ENCODE data around the gene SORBS1.

Gene SORBS1

GRCh38 chr10:95285556-95285955 lies 275.6 kb downstream of the SORBS1 start:
- Histone ChIP-seq H3K36me3 (no peaks in the 10 kb centered on the region), H3K4me3 (no peak overlapping the region), H3K27me3 (no peaks in the 10 kb centered on the region), H3K4me1 (peaks cover 0 to 83% (median 39%) of the 10 kb centered on the region in 4 donors), H3K27ac (peak overlapping the region; percentile 93 to 94), H3K9me3 (no peaks in the 10 kb centered on the region)
- intact Hi-C loops (cut with DNase I; ENCODE audit: low total_unique reads) = loop anchor here (10.0 kb wide), 1 partner anchor 319 kb away; no protein-coding TSS in a partner anchor
- DNase-seq = no peak
- no peak for TF ChIP-seq CTCF (IDR thresholded peaks at IDR 0.05)

GRCh38 chr10:95284807-95285206 lies 276.4 kb downstream of the SORBS1 start:
- Histone ChIP-seq H3K4me3 (no peak overlapping the region), H3K36me3 (no peaks in the 10 kb centered on the region), H3K27me3 (no peaks in the 10 kb centered on the region), H3K9me3 (no peaks in the 10 kb centered on the region), H3K27ac (peak overlapping the region; percentile 93 to 94), H3K4me1 (peaks cover 0 to 91% (median 46%) of the 10 kb centered on the region in 4 donors)
- intact Hi-C loops (cut with DNase I; ENCODE audit: low total_unique reads) = loop anchor here (10.0 kb wide), 1 partner anchor 320 kb away; no protein-coding TSS in a partner anchor
- TF ChIP-seq CTCF (IDR thresholded peaks at IDR 0.05) = no peak
- DNase-seq = no peak

GRCh38 chr10:95282107-95282506 lies 279.1 kb downstream of the SORBS1 start:
- Histone ChIP-seq H3K27ac (peak overlapping the region; percentile 75 to 81), H3K4me3 (no peak overlapping the region), H3K4me1 (peaks cover 0 to 95% (median 58%) of the 10 kb centered on the region in 4 donors), H3K36me3 (no peaks in the 10 kb centered on the region), H3K27me3 (no peaks in the 10 kb centered on the region), H3K9me3 (no peaks in the 10 kb centered on the region)
- DNase-seq = no peak
- intact Hi-C loops (cut with DNase I; ENCODE audit: low total_unique reads) = loop anchor here (10.0 kb wide), 1 partner anchor 323 kb away; no protein-coding TSS in a partner anchor
- no peak for TF ChIP-seq CTCF (IDR thresholded peaks at IDR 0.05)

- intact Hi-C loops (cut with DNase I; ENCODE audit: low total_unique reads) = loop anchor here (10.0 kb wide), 1 partner anchor 324 kb away; no protein-coding TSS in a partner anchor
- DNase-seq = no peak
- H3K9me3 ChIP-seq = no peaks in the 10 kb centered on the region
- TF ChIP-seq CTCF (IDR thresholded peaks at IDR 0.05) = no peak
- no peaks in the 10 kb centered on the region for H3K27me3 ChIP-seq
- H3K27ac ChIP-seq = peak overlapping the region; percentile 75 to 81
- H3K4me1 ChIP-seq = peaks cover 0 to 95% (median 57%) of the 10 kb centered on the region in 4 donors
- no peak overlapping the region for H3K4me3 ChIP-seq
- H3K36me3 ChIP-seq = no peaks in the 10 kb centered on the region
Measured at GRCh38 chr10:95281206-95281605, 280.0 kb downstream of the SORBS1 start.

GRCh38 chr10:95280637-95281036 lies 280.5 kb downstream of the SORBS1 start:
- no peaks in the 10 kb centered on the region for H3K9me3 ChIP-seq
- no peak for DNase-seq
- H3K27ac ChIP-seq = peak overlapping the region; percentile 75 to 81
- no peak for TF ChIP-seq CTCF (IDR thresholded peaks at IDR 0.05)
- peaks cover 0 to 95% (median 59%) of the 10 kb centered on the region in 4 donors for H3K4me1 ChIP-seq
- H3K36me3 ChIP-seq = no peaks in the 10 kb centered on the region
- no peak overlapping the region for H3K4me3 ChIP-seq
- intact Hi-C loops (cut with DNase I; ENCODE audit: low total_unique reads) = loop anchor here (10.0 kb wide), 1 partner anchor 324 kb away; no protein-coding TSS in a partner anchor
- H3K27me3 ChIP-seq = no peaks in the 10 kb centered on the region
